HepG2 (cell line): ENCODE results near the gene ELAC1. TPM values are rescaled to one million over a fixed set of nuclear protein-coding genes. Genes with fewer than 3 reads are reported as not detected.

Experiments used
- BRF2 ChIP-seq: sonication (generic); formaldehyde crosslinking; IDR thresholded peaks from 2 replicates; pipeline ENCODE4 v1.8.1; 2022; ENCODE audit warnings: mild to moderate bottlenecking, missing genetic modification reagents
- CREB3 ChIP-seq: sonication (generic); formaldehyde crosslinking; IDR thresholded peaks from 2 replicates; pipeline ENCODE4 v1.5.0; 2020; ENCODE audit warnings: missing genetic modification reagents
- FOXK2 ChIP-seq: fragments of 450-650 bp; IDR thresholded peaks from 2 replicates; pipeline ENCODE4 v1.6.1; 2016
- HNF4A ChIP-seq: sonication (generic); formaldehyde crosslinking; IDR thresholded peaks from 2 replicates; pipeline ENCODE4 v1.4.0; 2020; ENCODE audit warnings: missing genetic modification reagents
- IKZF1 ChIP-seq: fragments of 450-650 bp; IDR thresholded peaks from 2 replicates; pipeline ENCODE4 v1.7.1; 2016
- KDM5A ChIP-seq: fragments of 200-600 bp; sonication (generic); IDR thresholded peaks from 2 replicates; pipeline ENCODE4 v1.7.0; 2018; ENCODE audit warnings: antibody characterized with exemption, mild to moderate bottlenecking, low read length, borderline replicate concordance
- MAFF ChIP-seq: IDR thresholded peaks from 2 replicates; pipeline ENCODE4 v1.6.1; 2011; ENCODE audit warnings: low read depth, low read length, improper control_type of control experiment
- MAX ChIP-seq: IDR thresholded peaks from 2 replicates; pipeline ENCODE4 v1.6.1; 2012; ENCODE audit warnings: inconsistent platforms
- MLLT10 ChIP-seq: sonication (generic); formaldehyde crosslinking; IDR thresholded peaks from 2 replicates; pipeline ENCODE4 v1.4.0; 2020; ENCODE audit warnings: missing genetic modification reagents
- MTF1 ChIP-seq: sonication (generic); formaldehyde crosslinking; IDR thresholded peaks from 2 replicates; pipeline ENCODE4 v1.5.0; 2020; ENCODE audit warnings: missing genetic modification reagents
- RBM39 ChIP-seq: fragments of 200-400 bp; formaldehyde crosslinking; IDR thresholded peaks from one replicate; pipeline ENCODE4 v1.6.1; 2018; ENCODE audit warnings: antibody characterized with exemption, mild to moderate bottlenecking, low read depth, low read length; ENCODE audit not compliant: poor library complexity, severe bottlenecking
- TAF1 ChIP-seq: sonication (generic); formaldehyde crosslinking; IDR thresholded peaks from 2 replicates; pipeline ENCODE4 v1.4.0; 2020; ENCODE audit warnings: missing genetic modification reagents
- ZBTB2 ChIP-seq: sonication (generic); formaldehyde crosslinking; IDR thresholded peaks from 2 replicates; pipeline ENCODE4 v1.8.0; 2022; ENCODE audit warnings: low read depth, missing genetic modification reagents
- ZNF530 ChIP-seq: sonication (generic); formaldehyde crosslinking; IDR thresholded peaks from 2 replicates; pipeline ENCODE4 v1.5.0; 2020; ENCODE audit warnings: low read depth, mild to moderate bottlenecking, missing genetic modification reagents
- ZNF615 ChIP-seq: sonication (generic); formaldehyde crosslinking; IDR thresholded peaks from 2 replicates; pipeline ENCODE4 v1.5.0; 2020; ENCODE audit warnings: mild to moderate bottlenecking, missing genetic modification reagents, borderline replicate concordance
- ZNF678 ChIP-seq: sonication (generic); formaldehyde crosslinking; IDR thresholded peaks from 2 replicates; pipeline ENCODE4 v1.4.0; 2020; ENCODE audit warnings: mild to moderate bottlenecking, missing genetic modification reagents
- ZNF7 ChIP-seq: IDR thresholded peaks from 2 replicates; pipeline ENCODE4 v1.6.1; 2016; ENCODE audit warnings: missing biosample characterization, missing genetic modification reagents
- ZNF766 ChIP-seq: sonication (generic); formaldehyde crosslinking; IDR thresholded peaks from 2 replicates; pipeline ENCODE4 v1.5.0; 2020; ENCODE audit warnings: missing genetic modification reagents, borderline replicate concordance
- ZNF83 ChIP-seq: sonication (generic); formaldehyde crosslinking; IDR thresholded peaks from 2 replicates; pipeline ENCODE4 v1.4.0; 2020; ENCODE audit warnings: missing genetic modification reagents, mild to moderate bottlenecking, borderline replicate concordance
- ZNF879 ChIP-seq: sonication (generic); formaldehyde crosslinking; IDR thresholded peaks from 2 replicates; pipeline ENCODE4 v1.8.1; 2023; ENCODE audit warnings: missing genetic modification reagents
- ZSCAN12 ChIP-seq: sonication (generic); formaldehyde crosslinking; IDR thresholded peaks from 2 replicates; pipeline ENCODE4 v1.9.0; 2021; ENCODE audit warnings: mild to moderate bottlenecking, missing genetic modification reagents
- polyA plus RNA-seq, 8 experiments: library from polyadenylated mRNA; depleted of rRNA in 3 of 8; stranded (reverse) in 7 of 8; unstranded in 1 of 8; fragments of >200 nt; fragmentation: Illumina TruSeq in 4 of 8; extraction: Trizol in 4 of 8; gene quantifications; 2 replicates each; pipeline versions ENCODE4 v1.2.1 to v1.2.3, GENCODE V29; 2011 to 2016; ENCODE audit warnings: low read depth in 4 of 8, missing spikeins in 1 of 8, mixed read lengths in 1 of 8; ENCODE audit not compliant: insufficient read depth in 1 of 8
- total RNA-seq, 5 experiments: library from RNA; depleted of rRNA; stranded (reverse); fragments of >200 nt; fragmentation: Illumina TruSeq; extraction: Trizol; gene quantifications; 2 replicates each; pipeline ENCODE4 v1.2.3, GENCODE V29; 2016; ENCODE audit warnings: low read depth in 1 of 5
- TF ChIP-seq, protein P1 (sequence below): sonication (generic); formaldehyde crosslinking; IDR thresholded peaks from 2 replicates; pipeline ENCODE4 v1.8.0; 2022; ENCODE audit warnings: missing genetic modification reagents, mild to moderate bottlenecking, moderate library complexity, borderline replicate concordance
- TF ChIP-seq, protein P2 (sequence below): sonication (generic); formaldehyde crosslinking; IDR thresholded peaks from 2 replicates; pipeline ENCODE4 v1.8.0; 2022; ENCODE audit warnings: mild to moderate bottlenecking, missing genetic modification reagents

The ELAC1 gene
- total and polyA plus RNA-seq, 2 of the 13 experiments (the other 11 are each of a cell fraction or from before 2014, with no cell fraction given): 1.9 to 3.6 TPM

DNA sequence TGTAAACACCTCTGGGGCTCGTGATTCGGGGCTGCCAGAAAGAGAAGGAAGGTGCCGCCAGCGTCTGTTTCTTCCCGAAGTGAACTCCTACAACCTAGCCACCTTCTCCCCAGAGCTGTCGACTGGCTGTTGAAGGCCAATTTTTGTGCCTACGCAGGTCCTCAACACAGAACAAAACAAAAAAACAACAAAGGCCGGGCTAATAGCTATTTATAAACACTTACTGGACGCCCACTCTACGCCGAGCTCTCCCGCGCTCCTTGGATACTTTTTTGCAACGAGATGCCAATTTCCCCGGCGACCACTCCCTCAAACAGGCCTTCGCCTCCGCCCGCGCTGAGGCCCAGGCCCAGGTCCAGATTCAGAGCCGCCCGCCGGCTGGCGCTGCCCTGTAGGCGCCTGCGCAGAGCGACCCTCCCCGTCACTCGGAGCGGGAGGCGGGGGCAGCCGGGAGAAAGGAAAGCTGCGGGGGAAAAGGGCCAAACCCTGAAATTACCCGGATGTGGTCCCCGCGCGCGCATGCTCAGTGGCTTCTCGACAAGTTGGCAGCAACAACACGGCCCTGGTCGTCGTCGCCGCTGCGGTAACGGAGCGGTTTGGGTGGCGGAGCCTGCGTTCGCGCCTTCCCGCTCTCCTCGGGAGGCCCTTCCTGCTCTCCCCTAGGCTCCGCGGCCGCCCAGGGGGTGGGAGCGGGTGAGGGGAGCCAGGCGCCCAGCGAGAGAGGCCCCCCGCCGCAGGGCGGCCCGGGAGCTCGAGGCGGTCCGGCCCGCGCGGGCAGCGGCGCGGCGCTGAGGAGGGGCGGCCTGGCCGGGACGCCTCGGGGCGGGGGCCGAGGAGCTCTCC, 62.1 kb downstream of the ELAC1 start, which contains the start of gene SMAD4 (continued):
- peak; percentile 30; the same call in 1 of the 2 replicates for TF ChIP-seq BRF2
- no peak; the same call in 1 of the 2 replicates for TF ChIP-seq ZNF766
- peak; percentile 47 for TF ChIP-seq RBM39
- no peak for TF ChIP-seq ZSCAN12 (CRISPR knock-in tag)
- no peak for TF ChIP-seq IKZF1
- TF ChIP-seq ZNF678 (CRISPR knock-in tag): no peak
- TF ChIP-seq MLLT10 (CRISPR knock-in tag): no peak
- TF ChIP-seq ZNF7: no peak
- TF ChIP-seq TAF1 (CRISPR knock-in tag): peak; percentile 89
- TF ChIP-seq, protein P1, sequence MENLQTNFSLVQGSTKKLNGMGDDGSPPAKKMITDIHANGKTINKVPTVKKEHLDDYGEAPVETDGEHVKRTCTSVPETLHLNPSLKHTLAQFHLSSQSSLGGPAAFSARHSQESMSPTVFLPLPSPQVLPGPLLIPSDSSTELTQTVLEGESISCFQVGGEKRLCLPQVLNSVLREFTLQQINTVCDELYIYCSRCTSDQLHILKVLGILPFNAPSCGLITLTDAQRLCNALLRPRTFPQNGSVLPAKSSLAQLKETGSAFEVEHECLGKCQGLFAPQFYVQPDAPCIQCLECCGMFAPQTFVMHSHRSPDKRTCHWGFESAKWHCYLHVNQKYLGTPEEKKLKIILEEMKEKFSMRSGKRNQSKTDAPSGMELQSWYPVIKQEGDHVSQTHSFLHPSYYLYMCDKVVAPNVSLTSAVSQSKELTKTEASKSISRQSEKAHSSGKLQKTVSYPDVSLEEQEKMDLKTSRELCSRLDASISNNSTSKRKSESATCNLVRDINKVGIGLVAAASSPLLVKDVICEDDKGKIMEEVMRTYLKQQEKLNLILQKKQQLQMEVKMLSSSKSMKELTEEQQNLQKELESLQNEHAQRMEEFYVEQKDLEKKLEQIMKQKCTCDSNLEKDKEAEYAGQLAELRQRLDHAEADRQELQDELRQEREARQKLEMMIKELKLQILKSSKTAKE (CRISPR knock-in tag): no peak
- TF ChIP-seq ZNF530: no peak
- TF ChIP-seq ZNF879: no peak
- peak; percentile 61 for TF ChIP-seq MAX
- peak; percentile 82 for TF ChIP-seq FOXK2
- TF ChIP-seq ZNF615: no peak
- TF ChIP-seq, protein P2, sequence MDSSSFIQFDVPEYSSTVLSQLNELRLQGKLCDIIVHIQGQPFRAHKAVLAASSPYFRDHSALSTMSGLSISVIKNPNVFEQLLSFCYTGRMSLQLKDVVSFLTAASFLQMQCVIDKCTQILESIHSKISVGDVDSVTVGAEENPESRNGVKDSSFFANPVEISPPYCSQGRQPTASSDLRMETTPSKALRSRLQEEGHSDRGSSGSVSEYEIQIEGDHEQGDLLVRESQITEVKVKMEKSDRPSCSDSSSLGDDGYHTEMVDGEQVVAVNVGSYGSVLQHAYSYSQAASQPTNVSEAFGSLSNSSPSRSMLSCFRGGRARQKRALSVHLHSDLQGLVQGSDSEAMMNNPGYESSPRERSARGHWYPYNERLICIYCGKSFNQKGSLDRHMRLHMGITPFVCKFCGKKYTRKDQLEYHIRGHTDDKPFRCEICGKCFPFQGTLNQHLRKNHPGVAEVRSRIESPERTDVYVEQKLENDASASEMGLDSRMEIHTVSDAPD (CRISPR knock-in tag): no peak
- TF ChIP-seq KDM5A: peak; percentile 65; the same call in 1 of the 2 replicates
- TF ChIP-seq HNF4A: no peak
- TF ChIP-seq CREB3 (CRISPR knock-in tag): peak; percentile 62; the same call in 1 of the 2 replicates
- no peak for TF ChIP-seq MTF1 (CRISPR knock-in tag)
- no peak for TF ChIP-seq MAFF
- TF ChIP-seq ZNF83: no peak
- peak; percentile 59; the same call in 1 of the 2 replicates for TF ChIP-seq ZBTB2 (CRISPR knock-in tag)
